WTC11 (cell line): ENCODE measurements around the gene NR2F1. TPM values are rescaled to one million over a fixed set of nuclear protein-coding genes. Genes with fewer than 3 reads are reported as not detected.

Experiments used
- ATAC-seq: fragments of 200-7000 bp; cut with Tn5 transposase; 2 replicates; pipeline ENCODE4 v1.10.0; 2021; ENCODE audit warnings: mild to moderate bottlenecking, moderate library complexity
- CTCF ChIA-PET: fragments of 300-600 bp; sonication (Branson Sonifier 250); formaldehyde crosslinking; loops from one replicate; lab custom pipeline; 2021; ENCODE audit warnings: antibody characterized with exemption; lab: Charles Lee
- POLR2A ChIA-PET: fragments of 350-600 bp; sonication (Branson Sonifier 250); formaldehyde crosslinking; loops from one replicate; lab custom pipeline; 2021; ENCODE audit warnings: antibody characterized with exemption; lab: Charles Lee
- DNase-seq: peaks from one replicate; pipeline ENCODE4 v3.0.0; 2021; ENCODE audit warnings: low spot score
- H3K27ac Mint-ChIP-seq: 2 replicates; pipeline ENCODE4 v1.8.0; 2021; ENCODE audit warnings: mixed read lengths
- H3K27me3 Mint-ChIP-seq: 2 replicates; pipeline ENCODE4 v1.8.0; 2021; ENCODE audit warnings: low read depth, mild to moderate bottlenecking, moderate library complexity, mixed read lengths
- H3K36me3 Mint-ChIP-seq: 2 replicates; pipeline ENCODE4 v1.8.0; 2021; ENCODE audit warnings: mixed read lengths
- H3K4me1 Mint-ChIP-seq: 2 replicates; pipeline ENCODE4 v1.8.0; 2022; ENCODE audit warnings: mixed read lengths
- H3K4me3 Mint-ChIP-seq: 2 replicates; pipeline ENCODE4 v1.8.0; 2021; ENCODE audit warnings: mild to moderate bottlenecking, moderate library complexity, mixed read lengths
- H3K9me3 Mint-ChIP-seq: 2 replicates; pipeline ENCODE4 v1.8.0; 2021; ENCODE audit warnings: mixed read lengths
- CBFB ChIP-seq: sonication (generic); formaldehyde crosslinking; IDR thresholded peaks from 2 replicates; pipeline ENCODE4 v1.8.1; 2022; ENCODE audit warnings: mild to moderate bottlenecking, low read depth, missing genetic modification reagents
- ELF4 ChIP-seq: sonication (generic); formaldehyde crosslinking; IDR thresholded peaks from 2 replicates; pipeline ENCODE4 v1.8.1; 2022; ENCODE audit warnings: low read depth, mild to moderate bottlenecking, moderate library complexity, missing genetic modification reagents
- ERG ChIP-seq: fragments of 250-450 bp; sonication (Bioruptor Pico); IDR thresholded peaks from 2 replicates; pipeline ENCODE4 v1.8.0; 2021; ENCODE audit warnings: mild to moderate bottlenecking
- JAZF1 ChIP-seq: fragments of 250-450 bp; sonication (Bioruptor Pico); IDR thresholded peaks from 2 replicates; pipeline ENCODE4 v1.9.0; 2021; ENCODE audit warnings: moderate library complexity, mild to moderate bottlenecking, inconsistent platforms
- MAX ChIP-seq: sonication (generic); formaldehyde crosslinking; IDR thresholded peaks from 2 replicates; pipeline ENCODE4 v1.8.0; 2022; ENCODE audit warnings: mild to moderate bottlenecking, missing genetic modification reagents
- NR1H2 ChIP-seq: sonication (generic); formaldehyde crosslinking; IDR thresholded peaks from 2 replicates; pipeline ENCODE4 v1.9.0; 2021; ENCODE audit warnings: mild to moderate bottlenecking, moderate library complexity, missing genetic modification reagents
- RELA ChIP-seq: sonication (generic); formaldehyde crosslinking; IDR thresholded peaks from 2 replicates; pipeline ENCODE4 v1.8.1; 2022; ENCODE audit warnings: missing genetic modification reagents, mild to moderate bottlenecking, borderline replicate concordance
- SMAD4 ChIP-seq: sonication (generic); formaldehyde crosslinking; IDR thresholded peaks from 2 replicates; pipeline ENCODE4 v1.8.0; 2022; ENCODE audit warnings: mild to moderate bottlenecking, missing genetic modification reagents
- SOX15 ChIP-seq: fragments of 250-450 bp; sonication (Bioruptor Pico); IDR thresholded peaks from 2 replicates; pipeline ENCODE4 v1.9.0; 2021; ENCODE audit warnings: mild to moderate bottlenecking
- TCF7 ChIP-seq: sonication (generic); formaldehyde crosslinking; IDR thresholded peaks from 2 replicates; pipeline ENCODE4 v1.8.0; 2022; ENCODE audit warnings: mild to moderate bottlenecking, low read depth, missing genetic modification reagents, moderate library complexity
- TEAD1 ChIP-seq: sonication (generic); formaldehyde crosslinking; IDR thresholded peaks from 2 replicates; pipeline ENCODE4 v1.8.0; 2022; ENCODE audit warnings: mild to moderate bottlenecking, missing genetic modification reagents
- TEAD4 ChIP-seq: sonication (generic); formaldehyde crosslinking; IDR thresholded peaks from 2 replicates; pipeline ENCODE4 v1.8.0; 2022; ENCODE audit warnings: mild to moderate bottlenecking, missing genetic modification reagents
- USF1 ChIP-seq: sonication (generic); formaldehyde crosslinking; IDR thresholded peaks from 2 replicates; pipeline ENCODE4 v1.8.0; 2022; ENCODE audit warnings: mild to moderate bottlenecking, missing genetic modification reagents
- ZNF219 ChIP-seq: sonication (generic); formaldehyde crosslinking; IDR thresholded peaks from 2 replicates; pipeline ENCODE4 v1.8.0; 2023; ENCODE audit warnings: missing genetic modification reagents, mild to moderate bottlenecking, borderline replicate concordance
- ZNF423 ChIP-seq: fragments of 250-450 bp; sonication (Bioruptor Pico); IDR thresholded peaks from 2 replicates; pipeline ENCODE4 v2.1.2; 2022; ENCODE audit warnings: mild to moderate bottlenecking, moderate library complexity
- ZNF425 ChIP-seq: fragments of 250-450 bp; sonication (Bioruptor Pico); conservative IDR thresholded peaks from 2 replicates; pipeline ENCODE4 v1.9.0; 2021; ENCODE audit warnings: mild to moderate bottlenecking
- total RNA-seq: library from RNA; stranded (reverse); gene quantifications from 3 replicates; pipeline ENCODE4 v1.2.3, GENCODE V29; 2021
- TF ChIP-seq, protein P1 (sequence below): sonication (generic); formaldehyde crosslinking; IDR thresholded peaks from 2 replicates; pipeline ENCODE4 v1.8.1; 2023; ENCODE audit warnings: mild to moderate bottlenecking, missing genetic modification reagents, moderate library complexity
- TF ChIP-seq, protein P2 (sequence below): sonication (generic); formaldehyde crosslinking; IDR thresholded peaks from 2 replicates; pipeline ENCODE4 v1.8.1; 2023; ENCODE audit warnings: mild to moderate bottlenecking, missing genetic modification reagents
- TF ChIP-seq, protein P3 (sequence below): fragments of 250-450 bp; sonication (Bioruptor Pico); IDR thresholded peaks from 2 replicates; pipeline ENCODE4 v1.9.0; 2021; ENCODE audit warnings: mild to moderate bottlenecking, borderline replicate concordance
- TF ChIP-seq, protein P4 (sequence below): fragments of 250-450 bp; sonication (Bioruptor Pico); IDR thresholded peaks from 2 replicates; pipeline ENCODE4 v2.1.2; 2022; ENCODE audit warnings: mild to moderate bottlenecking, moderate library complexity

The NR2F1 gene
- total RNA-seq, 1 experiment from 2014 or later: 0.31 TPM

- Mint-ChIP-seq H3K27ac (no peak overlapping the region), H3K36me3 (no peaks in the 10 kb centered on the region), H3K4me3 (peak overlapping the region; percentile 59), H3K9me3 (no peaks in the 10 kb centered on the region), H3K4me1 (peaks cover 52% of the 10 kb centered on the region), H3K27me3 (no peaks in the 10 kb centered on the region; the same call in 1 of the 2 replicates)
- CTCF ChIA-PET: interaction anchor here (0.6 to 2.0 kb wide), 7 partner anchors 9 to 1282 kb away, joined by 3 to 11 read pairs (median 4); no protein-coding TSS in a partner anchor
- POLR2A ChIA-PET: interaction anchor here (0.8 to 1.1 kb wide), 2 partner anchors 9 to 29 kb away, joined by 3 to 4 read pairs; partner anchors contain the start of gene NR2F1
- ATAC-seq: no peak
- TF ChIP-seq SMAD4 (no peak), SOX15 (CRISPR knock-in tag) (no peak), ERG (CRISPR knock-in tag) (no peak), JAZF1 (no peak), TEAD1 (no peak), RELA (CRISPR knock-in tag) (no peak), ELF4 (CRISPR knock-in tag) (no peak), CBFB (CRISPR knock-in tag) (no peak), MAX (CRISPR knock-in tag) (no peak), USF1 (CRISPR knock-in tag) (no peak), NR1H2 (CRISPR knock-in tag) (no peak), TCF7 (CRISPR knock-in tag) (no peak), ZNF219 (CRISPR knock-in tag) (no peak), TEAD4 (CRISPR knock-in tag) (no peak), ZNF423 (CRISPR knock-in tag) (no peak), ZNF425 (no peak)
- TF ChIP-seq, protein P1, sequence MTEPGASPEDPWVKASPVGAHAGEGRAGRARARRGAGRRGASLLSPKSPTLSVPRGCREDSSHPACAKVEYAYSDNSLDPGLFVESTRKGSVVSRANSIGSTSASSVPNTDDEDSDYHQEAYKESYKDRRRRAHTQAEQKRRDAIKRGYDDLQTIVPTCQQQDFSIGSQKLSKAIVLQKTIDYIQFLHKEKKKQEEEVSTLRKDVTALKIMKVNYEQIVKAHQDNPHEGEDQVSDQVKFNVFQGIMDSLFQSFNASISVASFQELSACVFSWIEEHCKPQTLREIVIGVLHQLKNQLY: no peak
- TF ChIP-seq, protein P2, sequence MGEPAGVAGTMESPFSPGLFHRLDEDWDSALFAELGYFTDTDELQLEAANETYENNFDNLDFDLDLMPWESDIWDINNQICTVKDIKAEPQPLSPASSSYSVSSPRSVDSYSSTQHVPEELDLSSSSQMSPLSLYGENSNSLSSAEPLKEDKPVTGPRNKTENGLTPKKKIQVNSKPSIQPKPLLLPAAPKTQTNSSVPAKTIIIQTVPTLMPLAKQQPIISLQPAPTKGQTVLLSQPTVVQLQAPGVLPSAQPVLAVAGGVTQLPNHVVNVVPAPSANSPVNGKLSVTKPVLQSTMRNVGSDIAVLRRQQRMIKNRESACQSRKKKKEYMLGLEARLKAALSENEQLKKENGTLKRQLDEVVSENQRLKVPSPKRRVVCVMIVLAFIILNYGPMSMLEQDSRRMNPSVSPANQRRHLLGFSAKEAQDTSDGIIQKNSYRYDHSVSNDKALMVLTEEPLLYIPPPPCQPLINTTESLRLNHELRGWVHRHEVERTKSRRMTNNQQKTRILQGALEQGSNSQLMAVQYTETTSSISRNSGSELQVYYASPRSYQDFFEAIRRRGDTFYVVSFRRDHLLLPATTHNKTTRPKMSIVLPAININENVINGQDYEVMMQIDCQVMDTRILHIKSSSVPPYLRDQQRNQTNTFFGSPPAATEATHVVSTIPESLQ: no peak
- TF ChIP-seq, protein P3, sequence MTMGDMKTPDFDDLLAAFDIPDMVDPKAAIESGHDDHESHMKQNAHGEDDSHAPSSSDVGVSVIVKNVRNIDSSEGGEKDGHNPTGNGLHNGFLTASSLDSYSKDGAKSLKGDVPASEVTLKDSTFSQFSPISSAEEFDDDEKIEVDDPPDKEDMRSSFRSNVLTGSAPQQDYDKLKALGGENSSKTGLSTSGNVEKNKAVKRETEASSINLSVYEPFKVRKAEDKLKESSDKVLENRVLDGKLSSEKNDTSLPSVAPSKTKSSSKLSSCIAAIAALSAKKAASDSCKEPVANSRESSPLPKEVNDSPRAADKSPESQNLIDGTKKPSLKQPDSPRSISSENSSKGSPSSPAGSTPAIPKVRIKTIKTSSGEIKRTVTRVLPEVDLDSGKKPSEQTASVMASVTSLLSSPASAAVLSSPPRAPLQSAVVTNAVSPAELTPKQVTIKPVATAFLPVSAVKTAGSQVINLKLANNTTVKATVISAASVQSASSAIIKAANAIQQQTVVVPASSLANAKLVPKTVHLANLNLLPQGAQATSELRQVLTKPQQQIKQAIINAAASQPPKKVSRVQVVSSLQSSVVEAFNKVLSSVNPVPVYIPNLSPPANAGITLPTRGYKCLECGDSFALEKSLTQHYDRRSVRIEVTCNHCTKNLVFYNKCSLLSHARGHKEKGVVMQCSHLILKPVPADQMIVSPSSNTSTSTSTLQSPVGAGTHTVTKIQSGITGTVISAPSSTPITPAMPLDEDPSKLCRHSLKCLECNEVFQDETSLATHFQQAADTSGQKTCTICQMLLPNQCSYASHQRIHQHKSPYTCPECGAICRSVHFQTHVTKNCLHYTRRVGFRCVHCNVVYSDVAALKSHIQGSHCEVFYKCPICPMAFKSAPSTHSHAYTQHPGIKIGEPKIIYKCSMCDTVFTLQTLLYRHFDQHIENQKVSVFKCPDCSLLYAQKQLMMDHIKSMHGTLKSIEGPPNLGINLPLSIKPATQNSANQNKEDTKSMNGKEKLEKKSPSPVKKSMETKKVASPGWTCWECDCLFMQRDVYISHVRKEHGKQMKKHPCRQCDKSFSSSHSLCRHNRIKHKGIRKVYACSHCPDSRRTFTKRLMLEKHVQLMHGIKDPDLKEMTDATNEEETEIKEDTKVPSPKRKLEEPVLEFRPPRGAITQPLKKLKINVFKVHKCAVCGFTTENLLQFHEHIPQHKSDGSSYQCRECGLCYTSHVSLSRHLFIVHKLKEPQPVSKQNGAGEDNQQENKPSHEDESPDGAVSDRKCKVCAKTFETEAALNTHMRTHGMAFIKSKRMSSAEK (CRISPR knock-in tag): no peak
- TF ChIP-seq, protein P4, sequence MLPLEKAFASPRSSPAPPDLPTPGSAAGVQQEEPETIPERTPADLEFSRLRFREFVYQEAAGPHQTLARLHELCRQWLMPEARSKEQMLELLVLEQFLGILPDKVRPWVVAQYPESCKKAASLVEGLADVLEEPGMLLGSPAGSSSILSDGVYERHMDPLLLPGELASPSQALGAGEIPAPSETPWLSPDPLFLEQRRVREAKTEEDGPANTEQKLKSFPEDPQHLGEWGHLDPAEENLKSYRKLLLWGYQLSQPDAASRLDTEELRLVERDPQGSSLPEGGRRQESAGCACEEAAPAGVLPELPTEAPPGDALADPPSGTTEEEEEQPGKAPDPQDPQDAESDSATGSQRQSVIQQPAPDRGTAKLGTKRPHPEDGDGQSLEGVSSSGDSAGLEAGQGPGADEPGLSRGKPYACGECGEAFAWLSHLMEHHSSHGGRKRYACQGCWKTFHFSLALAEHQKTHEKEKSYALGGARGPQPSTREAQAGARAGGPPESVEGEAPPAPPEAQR (CRISPR knock-in tag): no peak
- no peak for DNase-seq
Measured at GRCh38 chr5:93611273-93611975, 28.4 kb downstream of the NR2F1 start.
